GM19452 (cell line): ENCODE data around the gene CDH11.
A peak's percentile ranks its signal among the peaks of the same experiment; 100 is the strongest.

ENCODE experiments used
- ATAC-seq: cut with Tn5 transposase; IDR thresholded peaks from one replicate; pipeline ENCODE4 v1.9.1; 2021; ENCODE audit not compliant: unreplicated experiment

The CDH11 gene

DNA sequence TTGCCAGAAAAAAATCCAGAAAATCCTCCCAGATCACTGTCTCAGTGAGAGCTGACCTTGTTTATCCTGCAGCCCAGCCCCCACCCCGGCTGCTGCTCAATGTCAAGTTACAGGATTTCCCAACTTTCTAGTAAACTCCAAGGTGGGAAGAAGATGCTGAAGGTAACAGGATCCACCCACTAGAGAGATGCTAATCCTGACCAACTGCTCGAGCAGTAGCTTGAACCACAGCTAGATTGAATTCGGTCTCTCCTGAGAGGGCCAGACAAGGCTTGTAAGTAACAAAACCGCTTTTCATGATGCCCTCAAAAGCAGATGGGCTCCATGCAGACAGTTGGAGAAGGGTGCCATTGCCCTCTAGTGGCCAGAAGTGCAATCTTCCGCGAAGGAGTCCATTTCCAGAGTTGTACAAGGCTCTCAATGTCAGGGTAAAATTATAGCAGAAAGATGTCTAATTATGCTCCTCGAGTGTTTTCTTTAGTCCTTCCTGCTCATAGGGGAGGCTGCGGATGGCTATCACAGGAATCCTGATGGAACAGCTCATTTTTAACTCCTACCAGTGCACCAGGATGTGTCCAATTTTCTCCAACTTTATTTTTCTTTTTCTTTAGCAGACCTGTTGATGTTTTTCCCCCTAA, 3.9 kb downstream of the CDH11 start:
- peak; percentile 89 for ATAC-seq

DNA sequence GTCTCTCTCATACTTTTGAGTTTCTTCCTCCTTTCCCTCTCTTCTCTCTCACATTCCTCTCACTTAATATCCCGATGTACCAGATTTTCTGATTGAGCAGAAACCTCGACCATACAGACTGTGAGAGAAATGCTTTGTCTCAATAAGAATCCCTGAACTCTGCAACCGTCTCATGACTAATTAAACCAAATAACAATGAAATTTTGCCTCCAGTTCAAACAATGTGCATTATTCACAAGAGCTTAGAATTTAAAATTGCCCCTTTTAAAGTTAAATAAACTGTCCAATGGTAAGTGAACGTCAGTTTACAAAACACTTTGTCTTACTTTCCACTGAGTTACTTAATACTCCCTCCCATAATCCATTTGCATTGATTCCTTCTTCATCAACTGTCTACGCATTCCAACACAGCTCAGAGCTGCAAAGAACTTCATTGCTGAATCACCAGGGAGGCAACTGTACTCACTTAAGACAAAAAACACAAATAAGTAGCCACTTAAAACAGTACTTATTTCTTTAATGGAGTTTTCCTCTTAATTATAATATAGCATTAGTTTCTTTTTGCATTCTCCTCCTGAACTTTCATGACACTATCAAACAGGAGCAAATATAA, 4.9 kb downstream of the CDH11 start:
- no peak for ATAC-seq

DNA sequence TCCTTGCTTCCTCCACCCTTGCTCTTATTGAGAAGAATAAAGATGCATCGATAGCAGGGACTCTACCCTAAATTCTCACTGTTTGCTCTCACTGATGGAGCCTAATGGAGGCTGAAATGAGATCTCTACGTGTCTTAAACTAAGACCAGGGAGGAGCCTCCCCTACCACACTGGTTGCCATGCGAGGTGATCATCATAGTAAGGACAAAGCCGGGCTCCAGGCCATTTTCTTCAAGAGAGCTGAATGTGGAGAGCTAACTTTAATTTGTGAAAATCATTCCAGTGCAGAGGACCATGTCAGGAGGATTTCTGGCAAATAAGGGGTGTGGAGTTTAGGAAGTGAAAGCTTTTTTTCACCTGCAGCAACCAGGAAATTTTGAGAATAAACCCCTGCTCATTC, 5.6 kb downstream of the CDH11 start:
- ATAC-seq = no peak

DNA sequence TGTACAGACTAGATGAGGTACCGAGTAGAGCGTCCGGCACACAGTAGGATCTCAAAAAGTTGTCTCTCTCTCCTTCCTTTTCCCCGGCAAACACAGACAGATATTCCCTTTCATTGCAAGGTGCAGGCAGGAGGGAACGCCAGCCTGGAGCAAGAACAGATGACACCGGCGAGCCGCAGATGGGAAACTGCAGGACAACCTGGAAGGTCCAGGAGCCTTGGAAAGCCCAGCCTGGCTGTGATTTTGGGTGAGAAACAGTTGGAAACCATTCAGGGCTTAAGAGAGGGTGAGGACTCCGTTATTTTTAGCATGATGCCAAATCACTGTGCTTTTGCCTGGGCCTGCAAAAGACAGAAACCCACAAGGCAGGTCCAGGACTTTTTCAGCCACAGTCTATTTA, 7.3 kb downstream of the CDH11 start:
- no peak for ATAC-seq

DNA sequence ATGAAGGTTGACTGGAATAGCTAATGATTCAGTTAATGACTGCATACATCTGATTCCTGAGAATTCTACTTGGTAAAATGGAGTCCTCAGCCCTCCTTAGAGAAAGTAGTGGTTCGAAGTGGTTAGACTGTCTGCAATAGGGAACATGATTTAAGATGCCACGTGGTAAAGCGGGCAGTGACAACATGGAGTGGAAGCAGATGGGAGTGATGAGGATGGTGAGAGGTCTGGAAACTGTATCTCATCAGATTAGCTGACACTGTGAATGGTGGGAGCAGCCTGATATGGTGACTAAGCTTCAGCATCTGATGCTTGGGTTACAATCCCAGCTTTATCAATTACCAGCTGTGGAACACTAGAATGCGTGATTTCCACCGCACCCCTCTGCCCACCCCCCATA, 8.4 kb downstream of the CDH11 start:
- no peak for ATAC-seq

DNA sequence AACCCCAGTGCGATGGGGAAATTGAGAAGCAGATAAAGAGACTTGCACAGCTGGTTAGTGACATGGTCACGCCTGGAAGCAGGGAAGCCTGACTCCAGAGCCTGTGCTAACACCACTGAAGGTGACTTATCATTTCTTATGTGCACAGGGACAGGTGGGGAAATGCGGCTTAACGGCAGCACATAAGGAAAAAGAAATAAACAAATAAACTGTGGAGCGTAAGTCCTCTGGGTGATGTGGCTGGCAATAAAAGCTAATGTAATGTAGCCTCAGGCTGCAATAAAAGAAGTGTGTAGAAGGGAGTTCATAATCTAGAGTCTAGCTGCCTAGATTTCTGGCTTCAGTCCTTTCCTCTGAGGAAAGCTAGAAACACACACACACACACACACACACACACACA, 10.6 kb downstream of the CDH11 start:
- no peak for ATAC-seq

DNA sequence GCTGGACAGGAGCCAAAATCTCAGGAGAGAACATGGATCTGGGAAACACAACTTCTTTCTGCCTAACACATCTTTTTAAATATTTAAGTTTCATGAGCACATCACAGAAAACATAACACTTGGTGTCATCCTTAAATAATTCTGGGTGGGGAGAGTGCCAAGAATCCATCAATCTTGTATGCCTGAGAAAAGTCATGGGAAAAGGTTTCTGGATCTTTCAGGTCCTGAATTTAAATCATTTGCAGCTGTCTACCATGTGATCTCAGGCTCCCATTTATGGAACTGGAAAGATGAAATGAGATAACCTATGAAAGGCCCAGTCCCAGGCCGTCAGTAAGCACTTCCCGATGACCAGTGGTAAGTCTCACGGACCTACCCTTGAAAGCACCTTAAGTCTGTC, 15.1 kb downstream of the CDH11 start:
- no peak for ATAC-seq

DNA sequence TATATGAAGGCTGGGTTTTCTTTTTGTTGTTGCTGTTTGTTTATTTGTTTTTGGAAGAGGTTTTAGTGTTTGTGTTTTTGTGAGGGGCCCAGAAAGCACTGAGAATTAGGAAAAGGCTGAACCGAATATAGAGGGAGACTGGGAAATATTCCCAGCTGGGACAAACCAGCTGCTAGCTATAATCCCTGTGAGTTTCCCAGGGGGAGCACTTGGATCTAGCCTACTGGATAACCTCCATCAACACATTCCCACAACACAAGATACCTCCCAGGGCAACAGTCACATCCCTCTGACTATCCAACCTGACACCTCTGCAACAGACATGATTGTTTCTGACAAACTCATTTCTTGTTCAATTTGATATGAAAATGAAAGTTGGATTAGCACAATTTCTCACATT, 16.7 kb downstream of the CDH11 start:
- ATAC-seq = no peak

DNA sequence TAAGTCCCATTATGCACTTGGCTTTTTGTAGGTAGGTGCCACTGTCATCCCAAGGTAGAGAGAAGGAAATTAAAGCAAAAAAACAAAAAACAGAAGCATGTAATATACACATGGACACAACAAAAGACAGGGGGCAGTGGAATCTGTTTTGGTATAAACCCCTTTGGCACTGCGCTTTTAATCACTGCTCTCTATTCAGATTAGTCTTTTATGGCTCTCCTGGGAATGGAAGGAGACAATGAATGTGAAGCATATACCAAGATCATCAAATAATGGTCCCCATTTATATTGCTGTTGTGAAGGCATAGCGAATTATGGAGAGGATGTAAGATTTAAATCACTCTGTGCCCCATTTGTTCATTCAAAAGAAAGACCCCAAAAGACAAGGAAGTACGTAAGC, 17.4 kb downstream of the CDH11 start:
- ATAC-seq = no peak

DNA sequence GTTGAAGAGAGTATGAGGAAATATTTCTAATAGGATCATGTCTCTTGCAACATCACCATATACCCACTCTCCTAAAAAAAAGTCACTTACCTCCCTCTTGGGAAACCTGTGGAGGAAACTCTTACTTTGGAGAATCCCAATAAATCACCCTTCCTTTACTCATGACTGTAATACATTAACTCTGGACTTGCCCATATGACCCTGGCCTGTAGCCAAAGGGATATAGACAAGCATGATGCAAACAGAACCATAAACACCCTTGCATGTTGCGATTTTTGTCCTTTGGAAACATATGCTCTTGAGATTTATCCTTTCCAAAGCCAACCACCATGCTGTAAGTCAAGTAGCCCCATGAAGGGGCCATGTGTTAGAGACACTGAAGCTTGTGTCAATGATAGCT, 19.5 kb downstream of the CDH11 start:
- ATAC-seq = no peak

DNA sequence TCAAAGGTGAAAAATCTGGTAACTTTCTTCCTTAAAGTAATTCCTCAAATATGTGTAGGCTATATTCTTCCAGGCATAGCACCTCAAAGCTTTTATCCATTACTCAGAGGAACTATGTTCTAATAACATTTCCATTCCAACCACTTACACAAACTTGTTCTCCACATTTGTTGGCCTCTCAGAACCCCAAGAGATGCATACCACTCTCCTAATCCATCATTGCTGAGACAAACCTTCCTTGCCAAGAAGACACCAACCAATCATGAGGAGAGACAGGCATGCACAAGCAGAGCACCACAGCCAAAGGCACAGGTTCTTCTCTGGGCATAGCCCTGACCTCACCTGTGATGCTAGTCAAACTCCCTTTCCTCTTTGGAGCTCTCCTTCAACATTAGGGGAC, 20.9 kb downstream of the CDH11 start:
- no peak for ATAC-seq

DNA sequence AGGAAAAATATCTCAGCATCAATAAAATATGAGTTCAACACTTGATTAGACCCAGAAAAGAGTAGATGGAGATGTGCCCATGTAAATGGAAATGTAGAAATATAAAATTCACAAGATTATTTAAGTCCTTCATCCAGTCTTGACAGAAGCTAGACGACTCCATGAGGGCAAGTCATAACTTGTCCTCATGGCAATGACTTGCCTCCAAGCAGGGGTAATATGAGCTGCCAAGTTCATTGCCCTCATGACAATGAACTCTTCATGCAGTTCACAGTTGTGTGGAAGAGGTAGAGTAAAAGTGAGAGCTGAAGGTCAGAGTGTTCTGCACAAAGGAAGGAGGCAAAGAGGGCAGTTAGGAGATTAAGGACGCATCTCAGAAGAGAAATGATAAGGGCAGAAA, 22.3 kb downstream of the CDH11 start:
- no peak for ATAC-seq

DNA sequence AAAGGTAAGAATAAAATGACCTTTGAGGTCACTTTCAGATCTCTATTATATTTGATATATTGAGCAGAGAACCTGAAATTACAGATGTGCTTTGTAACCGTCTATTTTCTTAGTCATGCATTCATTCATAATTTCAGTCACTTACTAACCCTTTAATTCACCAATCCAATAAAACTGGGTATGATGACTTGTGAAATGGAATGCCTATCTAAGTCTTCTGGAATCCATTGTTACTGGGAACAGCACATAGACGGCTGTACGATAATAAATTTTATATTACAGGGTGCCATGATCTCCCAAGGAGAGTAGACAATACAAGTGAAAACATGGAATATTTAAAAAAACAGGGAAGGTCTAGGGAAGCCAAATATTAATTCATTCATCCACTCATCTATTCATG, 22.9 kb downstream of the CDH11 start:
- no peak for ATAC-seq

DNA sequence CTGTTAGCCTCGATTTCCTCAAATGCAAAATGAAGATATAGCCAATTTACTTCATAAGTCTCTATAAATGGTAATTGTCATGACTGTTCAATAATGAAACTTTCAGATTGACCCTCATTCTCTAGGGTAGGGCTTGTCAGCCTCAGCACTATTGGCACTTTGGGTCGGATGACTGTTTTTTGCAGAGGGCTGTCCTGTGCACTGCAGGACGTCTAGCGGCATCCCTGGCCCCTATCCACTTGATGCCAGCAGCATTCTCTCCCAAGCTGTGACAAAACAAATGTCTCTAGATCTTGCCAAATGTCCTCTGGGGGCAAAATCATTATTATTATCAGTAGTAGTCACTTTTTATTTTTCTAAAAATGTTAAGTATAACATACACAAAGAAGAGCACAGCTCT, 24.6 kb downstream of the CDH11 start:
- no peak for ATAC-seq

DNA sequence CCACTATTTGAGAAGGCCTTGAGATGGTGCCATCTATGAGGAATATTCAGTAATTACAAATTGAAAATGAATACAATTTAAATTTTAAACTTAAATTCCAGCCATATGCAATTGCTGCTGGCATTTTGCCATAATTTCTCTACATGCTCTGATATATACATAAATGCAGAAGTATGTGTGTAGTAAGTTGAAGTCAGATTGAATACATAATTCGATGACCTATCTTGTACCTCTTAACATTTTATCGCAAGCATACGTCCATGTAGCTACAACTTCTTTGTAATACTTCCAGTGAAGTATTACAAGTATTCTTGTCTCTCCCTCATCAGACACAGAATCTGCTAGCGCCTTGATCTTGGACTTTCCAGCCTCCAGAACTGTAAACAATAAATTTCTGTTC, 26.0 kb downstream of the CDH11 start:
- ATAC-seq = no peak

DNA sequence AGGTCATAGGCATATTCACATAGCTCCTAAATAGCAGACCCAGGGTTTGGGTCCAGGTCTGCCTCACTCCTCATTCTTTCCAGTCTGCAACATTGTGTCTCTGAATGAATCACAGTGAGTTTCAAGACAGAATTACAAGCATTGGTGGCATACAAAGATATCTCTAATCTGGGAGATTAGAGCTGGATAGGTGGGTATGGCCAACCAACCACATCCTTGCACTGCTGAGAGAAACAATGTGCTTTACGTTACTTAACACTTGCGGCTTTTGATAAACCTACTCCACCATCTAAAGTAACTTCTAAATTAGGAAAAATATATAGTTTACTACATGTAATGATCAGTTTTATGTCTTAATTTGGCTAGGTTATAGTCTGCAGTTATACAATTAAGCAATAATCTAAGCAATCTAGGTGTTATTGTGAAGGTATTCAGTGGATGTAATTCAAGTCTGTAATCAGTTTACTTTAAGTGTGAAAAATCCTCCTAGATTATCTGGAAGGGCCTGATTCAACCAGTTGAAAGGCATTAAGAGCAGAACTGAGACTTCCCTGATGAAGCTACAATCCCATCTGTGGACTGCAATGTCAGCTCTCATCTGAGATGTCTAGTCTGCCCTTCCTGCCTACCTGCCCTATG, 26.7 kb downstream of the CDH11 start:
- no peak for ATAC-seq

DNA sequence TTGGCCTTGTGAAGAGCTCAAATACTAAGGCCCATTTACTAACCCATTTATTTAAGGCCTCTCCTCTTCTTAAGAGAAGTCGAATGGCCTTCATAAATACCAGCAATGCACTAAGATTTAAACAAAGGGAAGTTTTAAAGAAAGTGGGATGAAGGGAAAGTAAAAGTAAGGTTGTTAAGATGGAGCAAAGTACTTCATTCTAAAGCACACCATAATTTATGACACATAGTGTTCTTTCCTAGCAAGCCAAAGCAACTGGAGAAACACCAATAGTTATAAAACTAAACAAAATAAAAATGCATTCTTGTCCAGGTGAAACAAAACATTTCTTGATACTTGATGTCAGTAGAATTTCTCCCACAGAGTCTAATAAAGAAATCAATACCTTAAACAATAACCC, 27.9 kb downstream of the CDH11 start:
- ATAC-seq = no peak

DNA sequence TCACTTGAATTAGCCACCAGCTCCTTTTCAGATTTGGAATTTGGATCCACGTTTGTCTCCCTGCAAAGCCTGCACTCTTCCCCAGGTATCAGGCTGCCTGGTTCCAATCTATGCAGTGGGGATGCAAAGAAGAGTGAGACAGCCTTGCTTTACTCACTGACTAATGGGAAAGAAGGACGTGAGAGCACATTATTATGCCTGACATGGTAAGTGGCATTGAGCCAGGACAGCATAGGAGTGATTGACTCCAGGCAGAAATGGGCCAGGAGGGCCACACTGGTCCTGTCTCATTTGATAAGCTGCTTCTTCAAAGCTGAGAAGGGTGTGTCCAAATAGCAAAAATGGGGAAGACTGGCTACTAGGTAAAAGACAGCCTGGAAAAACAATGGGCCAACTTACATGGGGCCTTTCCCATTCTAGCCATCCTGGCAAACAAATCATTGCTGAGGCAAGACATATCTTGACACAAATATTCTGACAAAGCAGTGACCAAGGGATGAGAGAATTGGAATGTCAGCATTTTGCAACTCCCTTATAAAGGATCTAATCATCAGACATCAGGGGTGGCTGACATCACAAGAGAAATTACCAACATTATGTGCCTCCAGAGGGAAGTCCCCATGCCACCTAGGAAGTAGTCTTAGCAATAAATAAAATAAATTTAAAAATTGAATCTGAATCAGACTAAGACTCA, 38.6 kb downstream of the CDH11 start:
- no peak for ATAC-seq

DNA sequence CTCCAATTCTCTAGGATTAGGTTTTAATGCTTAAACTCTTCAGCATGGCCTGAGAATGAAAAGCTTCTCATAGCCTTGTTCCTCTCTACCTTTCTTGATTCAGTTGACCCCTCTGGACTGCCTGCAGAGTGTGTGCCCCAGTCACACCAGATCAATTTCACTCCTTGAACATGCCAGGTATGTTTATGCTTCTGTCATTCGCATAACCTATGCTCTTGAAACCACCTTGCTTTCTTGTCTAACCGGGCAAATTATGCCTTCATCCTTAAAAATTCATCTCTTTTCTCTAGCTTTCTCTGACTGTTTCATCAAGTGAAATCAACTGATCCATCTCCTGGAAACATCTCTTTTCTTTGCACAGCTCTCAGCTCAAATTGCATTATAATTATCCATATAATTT, 42.3 kb downstream of the CDH11 start:
- no peak for ATAC-seq

DNA sequence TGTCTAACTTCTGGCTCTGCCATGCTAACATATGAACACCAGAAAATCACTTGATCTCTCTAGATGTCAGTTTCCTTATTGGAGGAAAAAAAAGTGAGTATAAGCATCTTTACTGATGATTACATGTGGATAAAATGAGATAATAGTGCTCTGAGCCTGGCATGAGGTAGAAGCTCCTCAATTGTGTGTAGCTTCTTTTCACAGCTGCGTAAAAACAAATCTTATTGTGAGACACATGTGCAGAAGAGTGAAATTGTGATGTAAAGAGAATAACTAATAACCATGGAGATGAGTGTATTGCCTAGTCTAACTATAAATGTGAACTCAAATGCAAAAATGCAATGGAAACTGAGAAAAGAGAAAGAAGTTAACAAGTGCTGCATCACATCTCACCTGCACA, 44.7 kb downstream of the CDH11 start:
- no peak for ATAC-seq

DNA sequence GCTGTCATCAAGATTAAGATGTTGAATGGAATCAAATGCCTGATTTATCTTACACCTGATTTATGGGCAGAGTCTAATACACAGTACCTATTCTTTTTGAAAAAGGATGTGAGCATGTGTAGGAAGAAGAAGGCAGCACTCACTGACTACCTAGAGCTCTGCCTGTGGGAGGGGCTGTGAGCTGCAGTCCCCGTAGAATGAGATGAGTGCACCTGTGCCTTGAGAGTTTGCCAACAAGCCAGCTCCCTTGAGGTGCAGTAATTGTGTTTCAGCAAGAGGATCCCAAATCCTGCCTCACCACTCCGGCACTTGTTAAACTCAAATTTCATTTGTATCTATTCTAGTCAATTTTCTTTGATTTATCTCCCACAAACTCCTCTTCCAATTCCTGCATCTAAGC, 46.0 kb downstream of the CDH11 start:
- no peak for ATAC-seq
